K562 (cell line): Measurements from ENCODE around the gene NCCRP1. TPM values are rescaled to one million over a fixed set of nuclear protein-coding genes. Genes with fewer than 3 reads are reported as not detected.

ENCODE experiments used
- ATAC-seq: fragments of 200-7000 bp; cut with Tn5 transposase; 3 replicates; pipeline ENCODE4 v1.9.1; 2020; ENCODE audit warnings: moderate library complexity
- BruUV-seq: library from RNA; stranded (reverse); fragments of 400-500 nt; replicated peaks from 2 replicates; lab custom pipeline; 2021; lab: Mats Ljungman, UMichigan
- CTCF ChIA-PET: fragments of 300-600 bp; formaldehyde crosslinking; extraction: SDS; loops from one replicate; lab custom pipeline; 2021; ENCODE audit warnings: low intra/inter-chr PET ratio; lab: Yijun Ruan, JAX
- POLR2A ChIA-PET: fragments of 300-600, 350-650 bp; sonication (Branson Sonifier 250); formaldehyde crosslinking; extraction: SDS; loops from one replicate; lab custom pipeline; 2021; ENCODE audit warnings: antibody characterized with exemption, inconsistent platforms; lab: Yijun Ruan, JAX
- DNase-seq, 4 experiments: peaks; one replicate each; pipeline versions ENCODE4 v3.0.0 to v3.0.0-alpha.2; 2011 to 2018; ENCODE audit warnings: low spot score in 3 of 4, mixed read lengths in 3 of 4; ENCODE audit errors: extremely low read depth in 1 of 4
- FAIRE-seq: peaks from 2 replicates; lab custom pipeline; 2011; peaks lifted over from hg19 to GRCh38; lab: Jason Lieb, UNC
- H2AFZ ChIP-seq: 2 replicates; pipeline ENCODE4 v1.6.0; 2011; ENCODE audit warnings: low read depth, low read length, control low read depth, inconsistent platforms
- H3K27ac ChIP-seq: fragments of 200-600 bp; 3 replicates; pipeline ENCODE4 v1.8.0; 2011; ENCODE audit warnings: low read depth, mild to moderate bottlenecking, control low read depth, inconsistent platforms, low read length, moderate library complexity, mixed read lengths; ENCODE audit errors: extremely low read depth
- H3K27me3 ChIP-seq, 2 experiments: fragments of 300-600 bp in 1 of 2; 2 replicates in 1 of 2; 3 replicates in 1 of 2; pipeline versions ENCODE4 v1.6.0 to v1.8.0; 2011; ENCODE audit warnings: inconsistent platforms in 2 of 2, low read length in 2 of 2, mild to moderate bottlenecking in 1 of 2, mixed read lengths in 1 of 2, moderate library complexity in 1 of 2; ENCODE audit not compliant: control insufficient read depth in 2 of 2, insufficient read depth in 2 of 2
- H3K36me3 ChIP-seq: fragments of 300-600 bp; 3 replicates; pipeline ENCODE4 v1.8.0; 2011; ENCODE audit warnings: mild to moderate bottlenecking, low read length, inconsistent platforms; ENCODE audit not compliant: control insufficient read depth, insufficient read depth
- H3K4me1 ChIP-seq, 2 experiments: fragments of 200-600 bp in 1 of 2; replicated peaks in 1 of 2; 2 replicates in 1 of 2; 3 replicates in 1 of 2; pipeline versions ENCODE4 v1.5.1 to v1.8.0; 2011; ENCODE audit warnings: inconsistent platforms in 2 of 2, low read length in 2 of 2, mild to moderate bottlenecking in 1 of 2, mixed read lengths in 1 of 2, moderate library complexity in 1 of 2; ENCODE audit not compliant: control insufficient read depth in 2 of 2, insufficient read depth in 2 of 2
- H3K4me2 ChIP-seq: 2 replicates; pipeline ENCODE4 v1.6.1; 2011; ENCODE audit warnings: low read length, control low read depth, inconsistent platforms, mixed read lengths; ENCODE audit not compliant: insufficient read depth
- H3K4me3 ChIP-seq: fragments of 200-600 bp; sonication (generic), shearing (Covaris generic); 2 replicates; pipeline ENCODE4 v1.5.1; 2016; ENCODE audit warnings: control low read depth, inconsistent platforms
- H3K79me2 ChIP-seq: fragments of 200-600 bp; 3 replicates; pipeline ENCODE4 v1.8.0; 2011; ENCODE audit warnings: low read length, inconsistent platforms; ENCODE audit not compliant: control insufficient read depth, insufficient read depth
- H3K9ac ChIP-seq, 2 experiments: 2 replicates each; pipeline versions ENCODE4 v1.6.0 to v1.6.1; 2011; ENCODE audit warnings: low read depth in 2 of 2, low read length in 2 of 2, control low read depth in 1 of 2, inconsistent platforms in 1 of 2, mild to moderate bottlenecking in 1 of 2, mixed read lengths in 1 of 2; ENCODE audit not compliant: insufficient read depth in 1 of 2
- H3K9me1 ChIP-seq: one replicate; pipeline ENCODE4 v1.6.0; 2011; ENCODE audit warnings: inconsistent platforms, mild to moderate bottlenecking, low read length, moderate library complexity; ENCODE audit not compliant: control insufficient read depth, insufficient read depth
- H3K9me3 ChIP-seq: replicated peaks from 2 replicates; pipeline ENCODE4 v1.5.1; 2011; ENCODE audit warnings: low read depth, low read length, inconsistent platforms; ENCODE audit not compliant: control insufficient read depth, insufficient read depth
- H4K20me1 ChIP-seq: replicated peaks from 2 replicates; pipeline ENCODE4 v1.6.1; 2011; ENCODE audit warnings: low read length, inconsistent platforms, mixed read lengths; ENCODE audit not compliant: control insufficient read depth, insufficient read depth
- CBX3 ChIP-seq, 2 experiments: IDR thresholded peaks; 1 replicate in 1 of 2; 2 replicates in 1 of 2; pipeline ENCODE4 v1.6.1; 2012; ENCODE audit warnings: inconsistent platforms in 2 of 2, low read length in 2 of 2, borderline replicate concordance in 1 of 2, control low read depth in 1 of 2
- CCNT2 ChIP-seq: IDR thresholded peaks from 2 replicates; pipeline ENCODE4 v1.6.1; 2011; ENCODE audit warnings: borderline replicate concordance, low read depth, mild to moderate bottlenecking, moderate library complexity, mixed read lengths, low read length; ENCODE audit not compliant: insufficient read length; ENCODE audit errors: extremely low read depth
- EP300 ChIP-seq: IDR thresholded peaks from 2 replicates; pipeline ENCODE4 v1.6.1; 2012; ENCODE audit warnings: low read length, improper control_type of control experiment
- KHSRP ChIP-seq: fragments of 450-650 bp; IDR thresholded peaks from 2 replicates; pipeline ENCODE4 v1.6.1; 2017
- L3MBTL2 ChIP-seq: fragments of 450-650 bp; IDR thresholded peaks from 2 replicates; pipeline ENCODE4 v1.6.1; 2016; ENCODE audit warnings: mild to moderate bottlenecking, moderate library complexity
- NR2C1 ChIP-seq, 2 experiments: fragments of 450-650 bp; IDR thresholded peaks; 2 replicates each; pipeline ENCODE4 v1.6.1; 2017; ENCODE audit warnings: mild to moderate bottlenecking in 2 of 2, antibody characterized with exemption in 1 of 2, inconsistent platforms in 1 of 2, missing compliant biosample characterization in 1 of 2, missing genetic modification characterization in 1 of 2
- PRMT5 ChIP-seq: sonication (generic); formaldehyde crosslinking; IDR thresholded peaks from 2 replicates; pipeline ENCODE4 v1.5.0; 2020; ENCODE audit warnings: missing genetic modification reagents
- PTTG1 ChIP-seq: fragments of 450-650 bp; IDR thresholded peaks from 2 replicates; pipeline ENCODE4 v1.6.1; 2016; ENCODE audit warnings: low read depth, mild to moderate bottlenecking, missing genetic modification characterization, missing compliant biosample characterization
- RFX7 ChIP-seq: fragments of 250-450 bp; sonication (Bioruptor Pico); IDR thresholded peaks from 2 replicates; pipeline ENCODE4 v1.5.1; 2021; ENCODE audit warnings: mild to moderate bottlenecking
- SAFB ChIP-seq: fragments of 200-400 bp; formaldehyde crosslinking; IDR thresholded peaks from 2 replicates; pipeline ENCODE4 v1.6.1; 2017; ENCODE audit warnings: low read depth, low read length, borderline replicate concordance
- ZNF124 ChIP-seq: sonication (generic); formaldehyde crosslinking; IDR thresholded peaks from 2 replicates; pipeline ENCODE4 v1.8.1; 2022; ENCODE audit warnings: missing genetic modification reagents
- ZNF175 ChIP-seq: fragments of 200-800 bp; sonication (Bioruptor generic); IDR thresholded peaks from 2 replicates; pipeline ENCODE4 v1.6.1; 2016; ENCODE audit warnings: low read depth, mild to moderate bottlenecking, missing genetic modification characterization, missing compliant biosample characterization
- ZNF408 ChIP-seq: fragments of 250-450 bp; sonication (Bioruptor Pico); IDR thresholded peaks from 2 replicates; pipeline ENCODE4 v1.4.0; 2020; ENCODE audit warnings: low read depth, mild to moderate bottlenecking, moderate library complexity
- ZNF551 ChIP-seq: fragments of 250-450 bp; sonication (Bioruptor Pico); IDR thresholded peaks from 2 replicates; pipeline ENCODE4 v1.5.0; 2021; ENCODE audit warnings: mild to moderate bottlenecking, moderate library complexity
- WGBS: fragments of 100-300 bp; shearing (Covaris generic); methylation state at CpG from one replicate; pipeline ENCODE4 v1.1.6; 2016; ENCODE audit warnings: low coverage, mixed read lengths; ENCODE audit not compliant: insufficient coverage; ENCODE audit errors: missing lambda C conversion rate; 5-methylcytosine and 5-hydroxymethylcytosine counted together
- in situ Hi-C: fragments of 300-500 bp; cut with MboI; formaldehyde crosslinking; loops from 4 replicates; pipeline ENCODE4 v1.15.0; 2018; ENCODE audit warnings: inconsistent platforms, mixed read lengths
- intact Hi-C: fragments of 100-400 bp; cut with micrococcal nuclease; formaldehyde crosslinking; loops from 2 replicates; pipeline ENCODE4 v1.14.2; 2022
- polyA plus RNA-seq, 8 experiments: library from polyadenylated mRNA; depleted of rRNA in 4 of 8; stranded (reverse) in 5 of 8; unstranded in 3 of 8; fragments of >200 nt; fragmentation: Nextera tagmentation in 2 of 8; fragmentation: Illumina TruSeq in 1 of 8; extraction: Ambion mirVana in 2 of 8; extraction: Trizol in 1 of 8; gene quantifications; 2 replicates each; pipeline versions ENCODE4 v1.2.1 to v1.2.3, GENCODE V29; 2011 to 2014; ENCODE audit warnings: inconsistent platforms in 1 of 8, missing spikeins in 1 of 8
- total RNA-seq, 7 experiments: library from RNA; depleted of rRNA in 6 of 7; stranded (reverse); fragments of >200 nt in 6 of 7; fragmentation: Illumina TruSeq in 2 of 7; extraction: Trizol in 2 of 7; gene quantifications; 2 replicates each; pipeline versions ENCODE4 v1.2.1 to v1.2.3, GENCODE V29; 2011 to 2021; ENCODE audit warnings: low replicate concordance in 1 of 7
- TF ChIP-seq, protein P1 (sequence below): fragments of 450-650 bp; IDR thresholded peaks from 2 replicates; pipeline ENCODE4 v1.6.1; 2016; ENCODE audit warnings: mild to moderate bottlenecking
- TF ChIP-seq, protein P2 (sequence below): fragments of 450-650 bp; IDR thresholded peaks from 2 replicates; pipeline ENCODE4 v1.6.1; 2016; ENCODE audit warnings: missing biosample characterization, missing genetic modification characterization

NCCRP1 gene
- total and polyA plus RNA-seq, 9 of the 15 experiments (the other 6 are each of a cell fraction or from before 2014, with no cell fraction given) = 0.05 TPM; not detected in 8

DNA sequence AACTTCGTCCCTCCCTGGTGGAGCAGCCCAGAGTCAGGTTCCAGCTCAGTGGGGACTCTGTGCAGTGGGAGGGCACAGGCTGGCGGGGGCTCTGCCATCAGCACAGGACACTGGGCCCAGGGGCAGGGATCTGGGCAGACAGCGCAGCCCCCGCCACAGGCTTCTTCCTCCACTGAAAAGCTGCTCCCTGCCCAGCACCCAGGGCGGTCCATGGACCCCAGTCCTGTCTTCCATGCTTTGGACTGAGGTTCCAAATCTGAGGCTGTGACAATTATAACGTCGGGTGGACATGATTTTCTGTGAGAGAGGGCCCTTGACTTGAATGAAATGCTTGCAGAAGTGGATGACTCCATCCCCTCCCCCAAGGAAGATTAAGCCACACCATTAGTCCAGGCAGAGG, 21.2 kb upstream of the NCCRP1 start:
- TF ChIP-seq CBX3 (IDR thresholded peaks at IDR 0.05; ENCODE audit: borderline replicate concordance in 1 of 2, low read length in 2 of 2) (no peak), ZNF124 (CRISPR knock-in tag) (no peak), SAFB (no peak), KHSRP (no peak), CCNT2 (no peak), ZNF551 (no peak), RFX7 (CRISPR knock-in tag) (no peak), PTTG1 (no peak), NR2C1 (IDR thresholded peaks at IDR 0.05) (no peak), NR2C1 (tag; IDR thresholded peaks at IDR 0.05) (no peak), L3MBTL2 (no peak), PRMT5 (CRISPR knock-in tag) (no peak), ZNF408 (CRISPR knock-in tag) (no peak), ZNF175 (CRISPR knock-in tag) (no peak), EP300 (no peak)
- TF ChIP-seq, protein P1, sequence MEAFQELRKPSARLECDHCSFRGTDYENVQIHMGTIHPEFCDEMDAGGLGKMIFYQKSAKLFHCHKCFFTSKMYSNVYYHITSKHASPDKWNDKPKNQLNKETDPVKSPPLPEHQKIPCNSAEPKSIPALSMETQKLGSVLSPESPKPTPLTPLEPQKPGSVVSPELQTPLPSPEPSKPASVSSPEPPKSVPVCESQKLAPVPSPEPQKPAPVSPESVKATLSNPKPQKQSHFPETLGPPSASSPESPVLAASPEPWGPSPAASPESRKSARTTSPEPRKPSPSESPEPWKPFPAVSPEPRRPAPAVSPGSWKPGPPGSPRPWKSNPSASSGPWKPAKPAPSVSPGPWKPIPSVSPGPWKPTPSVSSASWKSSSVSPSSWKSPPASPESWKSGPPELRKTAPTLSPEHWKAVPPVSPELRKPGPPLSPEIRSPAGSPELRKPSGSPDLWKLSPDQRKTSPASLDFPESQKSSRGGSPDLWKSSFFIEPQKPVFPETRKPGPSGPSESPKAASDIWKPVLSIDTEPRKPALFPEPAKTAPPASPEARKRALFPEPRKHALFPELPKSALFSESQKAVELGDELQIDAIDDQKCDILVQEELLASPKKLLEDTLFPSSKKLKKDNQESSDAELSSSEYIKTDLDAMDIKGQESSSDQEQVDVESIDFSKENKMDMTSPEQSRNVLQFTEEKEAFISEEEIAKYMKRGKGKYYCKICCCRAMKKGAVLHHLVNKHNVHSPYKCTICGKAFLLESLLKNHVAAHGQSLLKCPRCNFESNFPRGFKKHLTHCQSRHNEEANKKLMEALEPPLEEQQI = no peak
- TF ChIP-seq, protein P2, sequence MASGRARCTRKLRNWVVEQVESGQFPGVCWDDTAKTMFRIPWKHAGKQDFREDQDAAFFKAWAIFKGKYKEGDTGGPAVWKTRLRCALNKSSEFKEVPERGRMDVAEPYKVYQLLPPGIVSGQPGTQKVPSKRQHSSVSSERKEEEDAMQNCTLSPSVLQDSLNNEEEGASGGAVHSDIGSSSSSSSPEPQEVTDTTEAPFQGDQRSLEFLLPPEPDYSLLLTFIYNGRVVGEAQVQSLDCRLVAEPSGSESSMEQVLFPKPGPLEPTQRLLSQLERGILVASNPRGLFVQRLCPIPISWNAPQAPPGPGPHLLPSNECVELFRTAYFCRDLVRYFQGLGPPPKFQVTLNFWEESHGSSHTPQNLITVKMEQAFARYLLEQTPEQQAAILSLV (tag) = no peak
- peaks cover 0 to 37% of the 10 kb centered on the region in 2 experiments; a peak in 2 of 5 replicates for H3K4me1 ChIP-seq
- H3K9me1 ChIP-seq = no peaks in the 10 kb centered on the region
- in situ Hi-C loops (no loop called here), intact Hi-C loops (no loop called here)
- WGBS = 86% methylated on average over 7 of the region's 7 CpGs
- no peaks in the 10 kb centered on the region for H3K79me2 ChIP-seq
- H3K4me2 ChIP-seq = no peak overlapping the region
- no peak for FAIRE-seq
- H3K9ac ChIP-seq = no peak overlapping the region
- H3K9me3 ChIP-seq = no peaks in the 10 kb centered on the region
- peaks cover 60% of the 10 kb centered on the region; the same call in 2 of the 3 replicates for H3K36me3 ChIP-seq
- POLR2A ChIA-PET = no interaction called here
- no TSS peak for BruUV-seq
- ATAC-seq = no peak
- no peak overlapping the region for H3K4me3 ChIP-seq
- CTCF ChIA-PET = no interaction called here
- no peaks in the 10 kb centered on the region for H4K20me1 ChIP-seq
- H3K27me3 ChIP-seq = no peaks in the 10 kb centered on the region
- no peak for DNase-seq
- H2AFZ ChIP-seq = no peak overlapping the region
- no peak overlapping the region for H3K27ac ChIP-seq
